OCI-LY1 (cell line): ENCODE results near the gene AFM.

Source experiments
- H2AFZ ChIP-seq: fragments of 200-600 bp; sonication (generic), shearing (Covaris generic); 2 replicates; pipeline ENCODE4 v1.6.0; 2014; ENCODE audit warnings: antibody characterized with exemption, mild to moderate bottlenecking, low read length
- H3F3A ChIP-seq: fragments of 200-600 bp; sonication (generic), shearing (Covaris generic); 2 replicates; pipeline ENCODE4 v1.6.0; 2014; ENCODE audit warnings: mild to moderate bottlenecking, antibody characterized with exemption, low read length, moderate library complexity; ENCODE audit not compliant: insufficient read depth
- H3K27ac ChIP-seq: fragments of 200-600 bp; sonication (generic); 2 replicates; pipeline ENCODE4 v1.5.1; 2014; ENCODE audit warnings: low read length, mixed run types, mild to moderate bottlenecking, low read depth; ENCODE audit not compliant: poor library complexity, severe bottlenecking
- H3K27me3 ChIP-seq: fragments of 200-600 bp; sonication (generic); 2 replicates; pipeline ENCODE4 v1.6.0; 2014; ENCODE audit warnings: antibody characterized with exemption, mild to moderate bottlenecking, low read length, moderate library complexity; ENCODE audit not compliant: insufficient read depth
- H3K36me3 ChIP-seq: fragments of 200-600 bp; sonication (generic); 2 replicates; pipeline ENCODE4 v1.6.1; 2014; ENCODE audit warnings: mild to moderate bottlenecking, antibody characterized with exemption, low read length, moderate library complexity, mixed read lengths; ENCODE audit not compliant: insufficient read depth
- H3K4me1 ChIP-seq: fragments of 200-600 bp; sonication (generic); 2 replicates; pipeline ENCODE4 v1.5.1; 2014; ENCODE audit warnings: mild to moderate bottlenecking, low read length, moderate library complexity; ENCODE audit not compliant: insufficient read depth, severe bottlenecking
- H3K4me2 ChIP-seq: fragments of 200-600 bp; sonication (generic), shearing (Covaris generic); 2 replicates; pipeline ENCODE4 v1.6.1; 2014; ENCODE audit warnings: low read length
- H3K4me3 ChIP-seq: fragments of 200-600 bp; sonication (generic); 2 replicates; pipeline ENCODE4 v1.5.1; 2014; ENCODE audit warnings: low read length, low read depth, mild to moderate bottlenecking, mixed read lengths; ENCODE audit not compliant: poor library complexity, severe bottlenecking
- H3K79me2 ChIP-seq: fragments of 200-600 bp; shearing (Covaris generic); 2 replicates; pipeline ENCODE4 v1.6.1; 2016; ENCODE audit warnings: mixed run types, low read length, mixed read lengths; ENCODE audit not compliant: insufficient read depth
- H3K9ac ChIP-seq: fragments of 200-600 bp; sonication (generic), shearing (Covaris generic); 2 replicates; pipeline ENCODE4 v1.6.1; 2014; ENCODE audit warnings: mild to moderate bottlenecking, low read length, mixed read lengths
- H3K9me2 ChIP-seq: fragments of 200-600 bp; sonication (generic), shearing (Covaris generic); 2 replicates; pipeline ENCODE4 v1.6.1; 2014; ENCODE audit warnings: low read depth, mild to moderate bottlenecking, low read length, mixed read lengths
- H3K9me3 ChIP-seq: fragments of 200-600 bp; shearing (Covaris generic); 2 replicates; pipeline ENCODE4 v1.6.1; 2014; ENCODE audit warnings: low read length, mixed read lengths
- H4K20me1 ChIP-seq: fragments of 200-600 bp; sonication (generic), shearing (Covaris generic); 2 replicates; pipeline ENCODE4 v1.6.0; 2016; ENCODE audit warnings: mild to moderate bottlenecking, low read length; ENCODE audit not compliant: insufficient read depth
- EZH2 ChIP-seq: fragments of 200-600 bp; sonication (generic), shearing (Covaris generic); IDR thresholded peaks from 2 replicates; pipeline ENCODE4 v1.8.0; 2017; ENCODE audit warnings: borderline replicate concordance, mixed run types, mild to moderate bottlenecking, antibody characterized with exemption, low read length, moderate library complexity, mixed read lengths
- TF ChIP-seq, protein P1 (sequence below): fragments of 200-600 bp; sonication (generic), shearing (Covaris generic); IDR thresholded peaks from 2 replicates; pipeline ENCODE4 v1.5.1; 2017; ENCODE audit warnings: mild to moderate bottlenecking, antibody characterized with exemption, low read length, moderate library complexity, mixed read lengths

The AFM gene

DNA sequence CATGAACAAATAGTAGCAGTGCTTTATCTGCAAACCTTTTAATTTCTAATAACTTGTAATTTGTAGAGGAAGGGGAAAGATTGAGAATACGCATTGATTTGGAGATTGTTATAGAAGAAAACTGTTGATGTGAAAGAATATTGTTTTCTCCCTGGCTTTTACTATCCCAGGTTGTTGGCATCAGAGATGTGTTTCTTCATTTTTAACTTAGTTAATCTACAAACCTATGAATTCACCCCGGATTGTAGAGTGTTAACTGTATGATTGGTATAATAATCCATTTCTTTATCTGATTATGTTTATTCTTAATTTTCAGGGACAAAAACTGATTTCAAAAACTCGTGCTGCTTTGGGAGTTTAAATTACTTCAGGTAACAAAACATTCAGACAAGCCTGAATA lies 26.6 kb upstream of the AFM start:
- Histone ChIP-seq H3K27ac (no peak overlapping the region), H3F3A (no peaks in the 10 kb centered on the region), H3K4me3 (no peak overlapping the region), H3K4me2 (no peak overlapping the region), H3K9ac (no peak overlapping the region), H3K9me3 (no peaks in the 10 kb centered on the region), H3K27me3 (no peaks in the 10 kb centered on the region), H4K20me1 (no peaks in the 10 kb centered on the region), H3K4me1 (no peaks in the 10 kb centered on the region), H2AFZ (no peak overlapping the region), H3K79me2 (no peaks in the 10 kb centered on the region), H3K36me3 (no peaks in the 10 kb centered on the region), H3K9me2 (no peaks in the 10 kb centered on the region)
- TF ChIP-seq, protein P1, sequence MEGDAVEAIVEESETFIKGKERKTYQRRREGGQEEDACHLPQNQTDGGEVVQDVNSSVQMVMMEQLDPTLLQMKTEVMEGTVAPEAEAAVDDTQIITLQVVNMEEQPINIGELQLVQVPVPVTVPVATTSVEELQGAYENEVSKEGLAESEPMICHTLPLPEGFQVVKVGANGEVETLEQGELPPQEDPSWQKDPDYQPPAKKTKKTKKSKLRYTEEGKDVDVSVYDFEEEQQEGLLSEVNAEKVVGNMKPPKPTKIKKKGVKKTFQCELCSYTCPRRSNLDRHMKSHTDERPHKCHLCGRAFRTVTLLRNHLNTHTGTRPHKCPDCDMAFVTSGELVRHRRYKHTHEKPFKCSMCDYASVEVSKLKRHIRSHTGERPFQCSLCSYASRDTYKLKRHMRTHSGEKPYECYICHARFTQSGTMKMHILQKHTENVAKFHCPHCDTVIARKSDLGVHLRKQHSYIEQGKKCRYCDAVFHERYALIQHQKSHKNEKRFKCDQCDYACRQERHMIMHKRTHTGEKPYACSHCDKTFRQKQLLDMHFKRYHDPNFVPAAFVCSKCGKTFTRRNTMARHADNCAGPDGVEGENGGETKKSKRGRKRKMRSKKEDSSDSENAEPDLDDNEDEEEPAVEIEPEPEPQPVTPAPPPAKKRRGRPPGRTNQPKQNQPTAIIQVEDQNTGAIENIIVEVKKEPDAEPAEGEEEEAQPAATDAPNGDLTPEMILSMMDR, result no peak
- TF ChIP-seq EZH2, result no peak

DNA sequence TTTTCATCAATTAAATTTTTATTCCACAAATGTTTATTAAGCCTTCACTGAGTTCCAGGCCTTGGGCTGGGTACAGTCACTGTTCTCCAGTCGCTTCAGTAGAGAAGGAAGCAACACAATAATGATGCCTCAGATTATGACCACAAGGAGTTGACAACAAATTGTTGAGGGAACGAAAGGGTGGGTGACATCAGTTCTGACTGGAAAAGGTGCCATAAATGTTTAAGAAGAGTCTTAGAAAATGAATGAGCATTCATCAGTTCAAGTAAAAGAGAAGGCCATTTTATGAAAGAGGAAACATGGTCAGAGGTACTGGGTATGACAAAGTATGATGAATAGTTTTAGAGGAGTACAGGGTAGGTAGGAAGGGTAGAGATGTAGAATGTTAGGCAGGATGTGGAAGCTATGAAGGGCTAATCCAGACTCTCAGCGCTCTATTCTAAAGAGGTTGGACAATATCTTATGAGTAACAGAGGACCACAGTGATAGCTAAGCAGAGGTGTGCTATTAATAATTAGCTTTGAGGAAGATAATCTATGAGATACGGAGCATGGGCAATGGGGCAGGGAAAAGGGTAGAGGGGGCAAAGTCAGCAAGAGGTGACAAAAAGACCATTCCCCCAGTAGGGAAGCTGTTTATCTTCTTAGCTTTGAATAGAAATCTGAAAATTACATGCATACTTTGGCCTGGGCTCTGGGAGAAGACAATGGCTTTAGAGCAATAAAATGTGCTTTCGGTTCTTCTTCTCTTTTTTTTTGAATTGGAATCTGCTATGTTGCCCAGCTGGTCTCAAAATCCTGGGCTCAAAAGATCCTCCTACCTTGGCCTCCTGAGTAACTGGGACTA lies 25.1 kb upstream of the AFM start:
- no peaks in the 10 kb centered on the region for H3K79me2 ChIP-seq
- no peaks in the 10 kb centered on the region for H3K9me2 ChIP-seq
- H3F3A ChIP-seq, result no peaks in the 10 kb centered on the region
- no peaks in the 10 kb centered on the region for H3K4me1 ChIP-seq
- no peak overlapping the region for H3K4me2 ChIP-seq
- no peaks in the 10 kb centered on the region for H4K20me1 ChIP-seq
- no peaks in the 10 kb centered on the region for H3K36me3 ChIP-seq
- no peaks in the 10 kb centered on the region for H3K9me3 ChIP-seq
- no peaks in the 10 kb centered on the region for H3K27me3 ChIP-seq
- H3K27ac ChIP-seq, result no peak overlapping the region
- no peak for TF ChIP-seq EZH2
- TF ChIP-seq, protein P1, result no peak
- no peak overlapping the region for H3K4me3 ChIP-seq
- H2AFZ ChIP-seq, result no peak overlapping the region
- no peak overlapping the region for H3K9ac ChIP-seq

DNA sequence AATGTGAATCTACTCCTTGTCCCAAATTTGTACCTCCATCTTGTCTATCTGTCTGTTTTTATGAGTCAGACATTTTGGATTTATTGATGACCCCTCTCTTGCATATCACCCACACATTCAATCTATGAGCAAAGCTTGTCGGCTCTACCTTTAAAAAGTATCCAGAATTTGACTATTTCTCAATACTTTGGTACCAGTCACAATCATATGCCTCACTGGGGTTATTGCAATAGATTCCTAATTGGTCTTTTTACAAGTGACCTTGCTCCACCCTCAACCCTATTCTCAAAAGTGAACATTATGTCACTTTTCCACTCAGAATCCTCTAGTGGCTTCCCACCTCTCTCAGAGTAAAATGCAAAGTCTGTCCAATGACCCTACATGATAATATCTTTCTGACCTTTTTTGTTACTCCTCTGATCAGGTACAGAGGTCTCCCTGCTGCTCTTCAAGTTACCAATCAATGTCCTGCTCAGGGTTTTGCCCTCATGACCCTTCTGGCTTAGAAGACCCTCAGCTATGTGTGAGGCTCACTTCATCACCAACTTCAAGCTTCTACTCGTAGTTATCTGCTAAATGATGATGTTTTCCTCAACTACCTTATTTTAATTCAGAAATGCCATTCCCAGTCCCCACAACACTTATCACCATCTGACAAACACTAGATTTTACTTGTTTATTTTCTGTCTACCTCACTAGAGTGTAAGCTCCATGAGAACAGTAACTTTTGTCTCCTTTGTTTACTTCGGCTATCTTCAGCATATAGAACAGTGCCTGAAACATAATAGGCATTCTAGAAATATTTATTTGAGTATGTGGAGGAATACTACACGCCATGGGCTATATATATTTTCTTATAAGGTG lies 23.1 kb upstream of the AFM start:
- H3K4me3 ChIP-seq, result no peak overlapping the region
- H3K9me3 ChIP-seq, result no peaks in the 10 kb centered on the region
- H4K20me1 ChIP-seq, result no peaks in the 10 kb centered on the region
- H3K4me1 ChIP-seq, result no peaks in the 10 kb centered on the region
- H2AFZ ChIP-seq, result no peak overlapping the region
- no peak overlapping the region for H3K4me2 ChIP-seq
- no peaks in the 10 kb centered on the region for H3K36me3 ChIP-seq
- H3K9me2 ChIP-seq, result no peaks in the 10 kb centered on the region
- H3K9ac ChIP-seq, result no peak overlapping the region
- no peaks in the 10 kb centered on the region for H3K27me3 ChIP-seq
- H3F3A ChIP-seq, result no peaks in the 10 kb centered on the region
- H3K79me2 ChIP-seq, result no peaks in the 10 kb centered on the region
- H3K27ac ChIP-seq, result no peak overlapping the region
- TF ChIP-seq EZH2, result no peak
- TF ChIP-seq, protein P1, result no peak
